ENCODE data around the gene NOS1AP.

The NOS1AP gene

GRCh38 chr1:162264108-162264507 lies 194.6 kb downstream of the NOS1AP start:
- DNase-seq, result no peak

DNA sequence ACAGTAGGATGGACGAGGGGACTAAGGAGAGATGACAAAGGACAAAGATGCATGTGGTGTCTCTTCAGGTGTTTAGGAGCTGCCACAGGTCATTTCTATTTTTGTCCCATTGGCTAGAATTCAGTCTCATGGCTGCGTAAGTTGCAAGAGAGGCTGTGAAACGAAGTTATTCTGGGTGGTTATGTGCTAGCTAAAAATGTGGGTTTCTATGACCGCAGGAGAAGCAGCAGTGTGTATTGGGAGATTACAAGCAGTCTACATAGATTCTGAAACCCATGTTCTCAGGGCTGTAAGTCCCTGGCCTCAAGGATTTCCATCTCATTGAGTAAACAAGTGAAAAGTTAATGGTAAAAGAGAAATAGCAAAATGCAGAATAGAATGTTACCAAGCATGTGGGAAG lies 196.5 kb downstream of the NOS1AP start:
- no peak for DNase-seq

DNA sequence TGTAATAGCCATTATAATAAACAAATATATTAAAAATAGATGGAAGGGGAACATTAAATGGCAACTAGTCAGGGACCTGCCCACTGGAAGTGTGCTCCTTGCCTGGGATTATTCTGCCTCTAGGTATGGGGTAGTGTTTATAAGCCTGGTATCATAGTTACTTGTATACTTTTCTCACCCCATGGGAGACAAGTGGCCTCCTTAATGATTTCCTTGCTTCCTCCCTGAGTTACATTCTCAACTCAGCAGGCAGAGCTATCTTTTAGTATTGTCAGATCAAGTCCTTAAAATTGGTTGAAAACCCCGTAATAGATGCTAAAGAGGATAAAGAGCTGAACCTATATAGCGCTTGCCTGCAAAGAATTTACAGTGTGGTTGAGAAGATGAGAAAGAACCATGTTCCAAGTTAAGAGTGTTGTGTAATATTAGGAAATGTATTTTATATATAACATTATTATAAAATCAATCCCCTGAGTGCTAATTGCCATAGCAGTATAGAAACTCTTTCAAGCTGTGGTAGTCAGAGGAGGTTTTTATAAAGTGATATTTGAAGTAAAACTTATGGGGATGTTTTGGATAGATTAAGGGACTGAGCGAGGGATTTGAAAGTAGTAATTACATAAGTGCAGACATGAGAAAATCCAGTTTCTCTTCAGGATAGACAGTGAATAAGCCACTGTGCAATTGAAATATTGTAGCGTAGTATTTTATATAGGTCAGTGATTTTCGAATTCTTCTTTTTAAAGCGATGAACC lies 200.7 kb downstream of the NOS1AP start:
- DNase-seq, result no peak

- no peak for DNase-seq
Measured at GRCh38 chr1:162271972-162272371, 202.5 kb downstream of the NOS1AP start.

DNA sequence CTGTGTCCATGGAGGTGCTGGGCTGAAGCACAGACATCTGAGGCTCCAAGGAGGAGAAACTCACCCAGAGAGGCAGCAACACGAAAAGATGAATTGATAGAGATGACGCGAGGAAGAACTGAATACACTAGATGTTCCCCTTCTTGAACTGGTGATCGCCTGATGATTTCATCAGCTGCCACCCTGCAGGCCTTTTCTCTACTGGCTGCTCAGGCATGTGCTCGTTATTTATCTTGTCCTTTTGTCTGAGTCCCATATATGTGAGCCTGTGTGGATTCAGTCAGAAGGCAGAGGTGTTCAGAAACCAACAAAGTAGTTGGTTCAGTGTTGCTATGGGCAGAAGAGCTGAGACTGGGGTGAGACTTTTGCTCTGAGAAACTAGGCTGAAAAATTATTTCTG lies 202.9 kb downstream of the NOS1AP start:
- no peak for DNase-seq

DNA sequence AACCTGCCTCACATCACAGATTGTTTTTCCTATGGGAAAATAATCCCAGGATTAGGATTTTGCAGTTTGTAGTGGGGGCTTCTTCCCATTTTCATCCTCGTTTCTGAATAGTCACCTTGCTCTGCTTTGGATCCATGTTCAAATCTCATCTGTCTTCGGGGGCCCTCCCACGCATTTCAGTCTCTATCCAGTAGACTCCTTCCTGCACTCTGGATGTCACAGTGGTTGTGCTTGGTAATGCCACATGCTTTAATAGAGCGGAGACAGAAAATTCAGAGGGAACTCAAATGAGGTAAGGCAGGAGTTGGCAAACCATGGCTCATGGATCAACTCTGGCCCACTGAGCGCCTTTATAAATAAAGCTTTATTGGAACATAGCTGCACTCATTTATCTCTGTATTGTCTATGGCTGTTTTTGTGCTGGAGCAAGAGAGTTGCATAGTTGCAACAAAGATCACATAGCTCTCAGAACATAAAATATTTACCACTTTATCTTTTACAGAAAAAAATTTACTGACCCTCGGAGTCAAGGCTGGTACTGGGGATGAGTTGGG lies 206.2 kb downstream of the NOS1AP start:
- no peak for DNase-seq

GRCh38 chr1:162276493-162276892 lies 207.0 kb downstream of the NOS1AP start:
- DNase-seq, result peak; percentile 46

DNA sequence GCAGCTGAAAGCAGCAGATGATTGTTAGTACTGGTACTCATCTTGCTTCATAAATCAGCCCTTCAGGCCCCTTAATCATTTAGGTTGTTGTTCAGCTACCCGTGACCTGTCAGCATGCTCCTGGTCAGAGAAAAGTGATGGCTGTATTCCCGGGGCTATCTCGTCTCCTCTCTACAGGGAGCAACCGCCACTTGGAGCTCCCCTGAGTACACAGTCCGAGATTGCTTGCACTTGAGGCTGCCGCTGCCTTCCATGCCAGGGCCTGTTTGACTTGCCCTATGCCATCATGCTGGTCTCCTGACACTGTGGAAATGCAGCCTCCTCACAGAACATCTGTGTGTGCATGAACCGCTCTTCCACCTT lies 209.6 kb downstream of the NOS1AP start:
- no peak for DNase-seq

GRCh38 chr1:162281426-162281825 lies 211.9 kb downstream of the NOS1AP start:
- DNase-seq, result no peak

DNA sequence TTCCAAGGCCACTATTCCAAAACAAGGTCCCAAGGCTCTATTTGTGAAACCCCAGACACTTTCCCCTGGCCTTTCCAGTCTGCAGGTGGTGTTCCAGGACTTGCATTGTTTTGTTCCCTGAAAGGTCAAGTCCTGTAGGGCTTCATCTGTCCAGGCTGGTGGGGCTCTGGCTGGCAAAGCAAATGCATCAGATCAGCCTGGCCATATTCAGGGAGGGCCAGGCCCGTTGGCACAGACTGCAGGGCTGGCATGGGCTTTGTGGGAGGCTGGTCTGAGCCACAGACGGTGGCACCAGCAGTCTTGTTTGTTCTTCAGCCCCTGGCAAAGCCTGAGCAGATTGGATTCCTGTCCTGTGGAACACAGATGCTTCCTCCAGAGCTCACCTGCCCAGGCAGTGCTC lies 214.2 kb downstream of the NOS1AP start:
- no peak for DNase-seq

DNA sequence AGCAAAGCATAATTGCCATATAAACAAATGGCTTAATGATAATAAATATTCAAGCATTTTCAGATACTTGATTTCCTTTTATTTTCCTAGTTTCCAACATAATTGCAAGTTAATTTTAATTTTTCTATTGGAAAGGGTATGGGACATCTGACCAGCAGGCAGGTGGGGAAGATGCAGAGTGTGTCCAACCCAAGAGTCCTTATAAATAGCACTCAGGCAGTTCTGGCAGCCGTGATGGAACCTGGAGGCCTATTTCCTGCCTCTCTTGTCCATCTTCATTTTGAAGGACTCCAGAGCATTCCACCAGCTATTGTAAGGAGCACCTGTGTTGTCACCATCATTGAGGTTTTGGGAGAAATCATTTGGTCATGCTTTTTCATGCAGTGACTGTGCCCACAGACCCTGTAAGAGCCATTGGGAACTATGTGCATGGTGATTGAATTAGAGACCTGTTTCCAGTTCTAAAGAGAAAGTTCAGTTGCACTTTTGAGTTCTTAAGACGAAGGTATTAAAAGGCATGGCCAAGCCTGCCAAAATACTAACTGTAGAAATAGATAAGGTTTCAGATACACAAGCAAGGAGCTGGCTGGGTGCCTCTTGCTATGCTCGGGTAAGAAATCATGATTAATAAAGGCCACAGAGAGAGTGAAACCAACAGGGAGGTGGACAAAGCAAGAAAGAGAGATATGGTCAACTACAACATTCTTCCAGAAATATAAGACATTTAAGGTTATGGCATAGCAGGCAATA lies 214.9 kb downstream of the NOS1AP start:
- no peak for DNase-seq

- no peak for DNase-seq
Measured at GRCh38 chr1:162285149-162285561, 215.7 kb downstream of the NOS1AP start.

DNA sequence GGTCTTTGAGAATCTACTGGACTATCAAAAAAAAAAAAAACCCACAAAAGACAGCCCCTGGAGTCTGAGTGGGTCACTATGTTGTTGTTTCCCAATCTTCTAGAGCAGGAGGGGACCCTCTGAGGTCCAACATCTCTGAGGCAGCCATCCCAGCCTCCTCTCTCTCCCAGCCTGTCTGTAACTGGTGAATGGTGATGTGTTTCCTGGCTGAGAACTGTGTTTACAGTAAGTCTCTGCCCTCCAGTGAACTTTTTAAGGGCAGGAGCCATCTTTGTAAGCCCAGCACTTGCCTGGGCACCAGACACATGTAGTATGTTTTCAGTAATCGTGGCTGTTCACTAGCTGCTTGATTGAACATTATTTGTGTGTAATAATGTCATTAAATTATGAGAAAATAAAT lies 221.5 kb downstream of the NOS1AP start:
- DNase-seq, result no peak

DNA sequence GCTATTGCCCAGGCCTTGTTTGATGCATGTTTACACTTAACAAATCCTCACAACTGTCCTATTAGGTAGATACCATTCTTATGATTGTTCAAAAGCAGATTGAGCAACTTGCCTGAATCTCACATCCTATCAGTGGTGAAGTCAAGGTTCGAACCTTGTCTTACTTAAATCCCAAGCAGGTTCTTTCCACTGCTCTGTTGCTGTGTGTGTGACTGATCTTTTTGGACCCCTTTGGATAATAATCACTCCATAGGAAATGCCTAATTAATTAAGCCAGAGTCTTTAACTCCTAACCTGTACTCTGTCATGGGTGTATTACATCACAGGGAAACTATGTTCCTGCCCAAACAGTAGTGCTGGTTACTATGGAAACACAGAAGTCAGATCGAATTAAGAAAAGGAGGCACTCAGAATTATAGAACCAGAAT lies 222.9 kb downstream of the NOS1AP start:
- DNase-seq, result peak; percentile 17

DNA sequence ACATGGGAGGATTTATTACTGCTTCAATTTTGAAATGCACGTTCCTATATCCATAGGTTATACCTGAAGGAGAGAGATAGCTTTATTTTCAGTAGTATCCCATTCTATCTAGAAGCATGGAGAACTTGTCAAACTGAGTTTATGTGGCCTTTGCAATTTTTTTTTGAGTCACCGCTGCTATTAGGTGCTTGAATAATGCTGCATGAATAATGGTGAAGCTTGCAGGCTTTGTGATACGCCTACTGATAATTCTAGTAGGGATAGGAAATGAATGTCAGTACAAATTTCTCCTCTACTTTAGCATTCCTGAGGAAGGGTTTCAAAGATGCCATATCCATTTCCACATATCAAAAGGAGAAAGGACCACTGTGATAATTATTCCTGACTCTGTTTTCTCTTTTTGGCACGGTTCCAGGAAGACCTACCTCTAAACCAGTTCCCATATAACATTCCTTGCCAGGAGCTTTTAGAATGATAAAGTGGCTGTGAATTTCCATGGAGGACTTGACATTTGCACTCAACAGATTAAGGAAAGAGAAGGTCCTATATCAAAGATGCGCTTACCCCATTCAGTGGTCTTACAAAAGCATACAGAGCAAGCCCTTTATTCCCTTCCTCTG lies 223.7 kb downstream of the NOS1AP start:
- no peak for DNase-seq

DNA sequence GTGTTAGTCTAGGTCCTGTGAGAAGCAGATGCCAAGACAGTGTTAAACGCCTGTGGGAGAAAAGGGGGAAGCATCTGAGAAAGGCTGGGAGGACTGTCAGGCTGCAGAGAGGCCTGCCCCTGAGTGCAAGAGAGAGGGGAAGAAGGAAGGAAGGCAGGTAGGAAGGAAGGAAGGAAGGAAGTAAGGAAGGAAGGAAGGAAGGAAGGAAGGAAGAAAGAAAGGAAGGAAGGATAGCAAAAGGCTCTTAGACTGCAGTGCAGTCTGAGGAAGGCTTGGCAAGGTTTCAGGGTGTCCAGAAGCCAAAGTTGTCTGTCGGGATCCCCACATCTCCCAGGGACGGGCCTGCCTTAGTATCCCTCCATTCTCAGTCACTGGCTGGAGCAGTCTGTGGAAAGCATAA lies 224.5 kb downstream of the NOS1AP start:
- DNase-seq, result no peak

GRCh38 chr1:162297208-162297607 lies 227.7 kb downstream of the NOS1AP start:
- DNase-seq, result no peak

DNA sequence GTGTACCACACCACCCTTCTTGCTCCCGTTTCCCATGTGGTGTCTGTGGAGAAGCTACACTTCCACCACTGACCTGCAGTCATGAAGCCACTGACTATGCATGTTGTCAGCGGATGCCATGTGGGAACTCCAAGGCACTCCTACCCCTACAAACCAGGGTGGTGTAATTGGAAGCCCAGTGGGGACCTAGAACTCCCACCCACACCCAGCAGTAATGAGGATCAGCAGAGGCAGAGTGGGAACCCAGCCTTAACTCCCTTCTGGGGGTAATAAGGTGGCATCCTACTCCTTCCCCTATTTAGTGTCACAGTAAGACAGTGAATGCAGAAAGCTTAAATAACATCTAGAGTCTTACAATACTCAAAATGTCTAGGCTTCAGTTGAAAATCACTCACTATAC lies 228.8 kb downstream of the NOS1AP start:
- no peak for DNase-seq

DNA sequence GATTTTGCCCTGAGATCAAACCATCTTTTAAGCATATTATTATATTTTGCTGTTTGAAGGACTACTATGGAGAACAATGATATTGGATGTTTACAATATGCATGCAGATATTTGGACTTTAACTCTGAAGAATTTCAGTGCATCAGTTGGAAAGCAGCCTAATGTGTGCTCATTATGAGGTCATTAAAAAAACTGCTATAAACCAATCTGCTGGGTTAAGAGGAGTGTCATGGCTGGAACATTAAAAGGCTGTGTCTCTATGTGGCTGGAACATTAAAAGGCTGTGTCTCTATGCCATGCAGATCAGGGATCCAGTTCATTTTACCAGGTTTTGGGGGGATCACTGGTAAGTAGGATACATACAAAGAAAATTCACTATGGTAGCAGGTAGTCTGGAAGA lies 229.5 kb downstream of the NOS1AP start:
- no peak for DNase-seq

DNA sequence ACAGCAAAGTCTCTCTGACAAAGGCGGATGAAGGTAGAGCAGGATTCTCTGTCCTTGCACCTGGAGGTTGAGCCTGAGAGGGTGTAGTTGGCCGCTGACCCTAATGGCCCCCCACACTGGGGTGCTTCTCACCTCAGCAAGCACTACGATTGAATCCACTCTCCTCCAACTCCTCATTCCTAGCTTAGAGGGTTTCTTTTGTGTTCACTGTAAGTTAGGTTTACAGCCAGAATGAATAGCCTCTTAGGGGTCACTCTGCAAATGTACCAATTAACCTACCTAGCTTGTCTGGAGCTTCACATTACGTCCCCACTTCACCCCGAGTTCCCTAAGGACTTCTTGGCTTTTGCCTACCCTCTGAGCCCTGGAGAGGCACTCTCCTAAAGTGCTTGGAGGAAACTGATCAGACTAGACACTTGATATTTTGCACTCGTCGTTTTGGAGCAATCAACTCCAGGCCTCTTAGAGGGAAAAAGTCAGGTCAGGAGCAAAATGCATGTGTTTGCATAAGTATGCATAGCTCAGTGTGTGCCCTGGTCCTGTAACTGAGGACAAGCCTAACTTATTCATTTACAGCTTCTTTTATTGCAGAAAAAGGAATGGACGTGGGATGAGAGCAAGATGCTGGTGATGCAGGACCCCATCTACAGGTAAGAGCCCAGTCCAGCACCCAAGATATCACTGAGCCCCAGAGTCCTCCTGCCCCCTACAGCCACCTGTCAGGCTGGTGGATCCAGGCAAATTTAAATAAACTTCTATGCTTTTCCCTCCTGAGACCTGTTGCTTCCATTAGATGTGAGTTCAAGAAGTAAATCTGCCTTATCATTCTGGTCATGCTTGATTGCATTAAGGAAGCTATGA lies 230.8 kb downstream of the NOS1AP start:
- DNase-seq, result no peak

DNA sequence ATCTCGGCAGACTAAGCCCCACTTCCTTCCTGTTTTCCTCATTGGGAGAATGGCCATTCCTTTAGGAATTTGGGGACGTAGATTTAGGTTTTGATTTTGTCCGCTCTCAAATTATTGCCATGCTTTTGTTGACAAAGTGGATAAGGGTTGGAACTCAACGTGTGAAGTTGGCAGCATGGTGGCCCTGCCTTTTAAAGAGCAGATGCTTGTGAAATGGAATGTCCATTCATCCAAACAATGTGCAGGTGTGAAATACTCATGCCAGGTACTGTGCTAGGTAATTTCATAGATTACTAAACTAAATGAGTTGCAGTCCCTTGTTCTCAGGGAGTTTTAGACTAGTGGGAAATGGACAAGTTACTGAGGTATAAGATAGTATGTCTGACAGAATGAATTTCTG lies 232.2 kb downstream of the NOS1AP start:
- DNase-seq, result no peak

GRCh38 chr1:162302306-162303003 lies 233.0 kb downstream of the NOS1AP start:
- DNase-seq, result peak; percentile 32
